ENCODE measurements around the gene NR1H2. TPM values are rescaled to one million over a fixed set of nuclear protein-coding genes. Genes with fewer than 3 reads are reported as not detected.

Gene NR1H2
- total and polyA plus RNA-seq, 12 donors, result 64.0 to 125 (median 74.9) TPM

- Histone ChIP-seq H3K4me3 (peak overlapping the region in 9 of 10 donors; percentile 41 to 65 (median 58)), H3K27ac (peak overlapping the region in 9 of 10 donors; percentile 67 to 87 (median 79)), H3K9me3 (no peaks in the 10 kb centered on the region), H3K4me1 (peaks cover 8 to 45% (median 27%) of the 10 kb centered on the region in 9 donors), H3K27me3 (no peaks in the 10 kb centered on the region), H3K36me3 (peaks cover 2 to 58% (median 36%) of the 10 kb centered on the region in 9 donors)
- 52 to 57% methylated on average over 21 of the region's 21 CpGs for WGBS, 2 donors
- no peak for TF ChIP-seq CTCF (IDR thresholded peaks at IDR 0.05)
- intact Hi-C loops (cut with DNase I), result no loop called here
- ATAC-seq (no peak), DNase-seq (no peak)
Observed at GRCh38 chr19:50383001-50383851, 7.0 kb downstream of the NR1H2 start.

GRCh38 chr19:50383852-50384684, 7.8 kb downstream of the NR1H2 start, which contains the start of gene POLD1:
POLD1 (plus strand) TSS chr19:50384347; CDS start chr19:50398852, 14,505 bp downstream.
- no peaks in the 10 kb centered on the region for H3K27me3 ChIP-seq
- TF ChIP-seq CTCF (IDR thresholded peaks at IDR 0.05), result no peak
- H3K4me1 ChIP-seq, result peaks cover 8 to 37% (median 27%) of the 10 kb centered on the region in 9 donors
- 1% methylated on average over 78 of the region's 78 CpGs for WGBS, 2 donors
- intact Hi-C loops (cut with DNase I), result loop anchor here in 1 of 10 donors (1.0 kb wide), 1 partner anchor 15 kb away; no protein-coding TSS in a partner anchor
- peaks cover 0 to 50% (median 29%) of the 10 kb centered on the region in 9 donors for H3K36me3 ChIP-seq
- ATAC-seq (peak; percentile 94 to 97 (median 96)), DNase-seq (peak; percentile 95 to 97)
- H3K27ac ChIP-seq, result peak within 1 kb of the TSS in 9 of 10 donors; percentile 67 to 87 (median 79)
- H3K9me3 ChIP-seq, result no peaks in the 10 kb centered on the region
- H3K4me3 ChIP-seq, result peak within 1 kb of the TSS; percentile 41 to 65 (median 58)

DNA sequence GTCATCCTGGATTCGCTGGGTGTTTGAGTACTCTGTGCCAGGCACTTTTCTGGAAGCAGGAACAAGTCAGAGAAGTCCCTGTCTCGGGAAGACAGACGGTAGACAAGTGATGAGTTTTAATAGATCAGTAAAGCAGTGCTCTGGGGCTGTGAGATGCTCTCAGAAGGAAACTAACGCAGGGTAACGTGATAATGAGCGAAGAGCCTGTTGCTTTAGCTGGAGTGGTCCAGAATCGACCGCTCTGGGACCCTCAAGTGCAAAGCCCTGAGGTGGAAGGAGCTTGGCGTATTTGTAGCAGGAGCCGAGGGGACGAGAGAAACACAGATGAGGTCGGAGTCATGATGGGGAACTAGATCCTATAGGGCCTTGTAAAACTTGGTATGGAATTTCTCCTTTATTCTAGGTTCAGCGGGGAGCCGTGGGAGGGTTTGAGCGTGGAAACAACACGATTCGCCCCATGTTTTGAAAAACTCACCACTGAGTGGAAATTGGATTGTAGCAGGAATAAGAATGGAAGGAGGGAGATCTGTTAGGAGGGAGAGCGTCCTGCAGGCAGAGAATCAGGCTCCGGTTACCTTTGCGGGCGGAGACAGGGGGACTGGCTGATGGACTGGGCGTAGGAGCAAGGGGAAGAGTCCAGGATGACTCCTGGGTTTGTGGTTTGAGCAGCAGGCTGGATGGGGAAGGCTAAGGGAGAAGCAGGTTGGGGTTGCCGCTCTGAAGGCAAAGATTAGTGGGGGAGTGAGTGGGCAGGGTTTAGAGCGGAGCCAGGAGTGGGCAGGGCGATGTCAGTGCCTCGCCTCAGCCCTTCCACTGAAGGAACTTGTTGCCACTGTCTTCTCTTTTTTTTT, 8.7 kb downstream of the NR1H2 start:
- intact Hi-C loops (cut with DNase I), result loop anchor here in 1 of 10 donors (1.0 kb wide), 1 partner anchor 16 kb away; no protein-coding TSS in a partner anchor
- TF ChIP-seq CTCF (IDR thresholded peaks at IDR 0.05), result no peak
- Histone ChIP-seq H3K27me3 (no peaks in the 10 kb centered on the region), H3K4me3 (peak overlapping the region; percentile 41 to 65 (median 58)), H3K4me1 (peaks cover 8 to 35% (median 25%) of the 10 kb centered on the region in 9 donors), H3K27ac (peak overlapping the region in 9 of 10 donors; percentile 67 to 87 (median 79)), H3K9me3 (no peaks in the 10 kb centered on the region), H3K36me3 (peaks cover 0 to 41% (median 22%) of the 10 kb centered on the region in 9 donors)
- DNase-seq (no peak), ATAC-seq (no peak)
- 14 to 15% methylated on average over 26 of the region's 26 CpGs for WGBS, 2 donors
